Measurements from ENCODE around the gene CCL28.
"Not testable (repeated sequence)": the region's sequence is repeated elsewhere in the genome, so short reads cannot be mapped to it uniquely, and the experiment has no call there.

Gene CCL28

DNA sequence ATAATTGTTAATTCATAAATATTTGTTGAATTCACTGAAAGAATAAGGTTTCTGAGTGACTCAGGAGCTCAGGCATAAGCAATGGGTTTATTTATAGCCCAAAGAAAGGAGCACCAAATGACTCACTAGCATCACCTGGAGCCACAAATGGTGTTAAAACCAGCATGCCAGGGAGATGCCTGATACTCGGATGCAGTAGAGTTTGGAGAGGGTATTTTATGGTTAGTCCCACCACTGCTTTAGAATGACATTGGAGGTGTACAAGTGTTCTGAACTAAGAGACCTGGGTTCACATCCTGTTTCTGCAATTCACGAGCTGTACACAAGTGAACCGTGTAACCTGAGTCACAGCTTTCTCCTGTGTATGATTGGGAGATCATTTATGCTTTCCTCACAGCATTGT, 25.2 kb downstream of the CCL28 start:
- DNase-seq (ENCODE audit: low read depth) = no peak
- no peak overlapping the region for H3K4me3 ChIP-seq (ENCODE audit: low read length)
- TF ChIP-seq, protein P1, sequence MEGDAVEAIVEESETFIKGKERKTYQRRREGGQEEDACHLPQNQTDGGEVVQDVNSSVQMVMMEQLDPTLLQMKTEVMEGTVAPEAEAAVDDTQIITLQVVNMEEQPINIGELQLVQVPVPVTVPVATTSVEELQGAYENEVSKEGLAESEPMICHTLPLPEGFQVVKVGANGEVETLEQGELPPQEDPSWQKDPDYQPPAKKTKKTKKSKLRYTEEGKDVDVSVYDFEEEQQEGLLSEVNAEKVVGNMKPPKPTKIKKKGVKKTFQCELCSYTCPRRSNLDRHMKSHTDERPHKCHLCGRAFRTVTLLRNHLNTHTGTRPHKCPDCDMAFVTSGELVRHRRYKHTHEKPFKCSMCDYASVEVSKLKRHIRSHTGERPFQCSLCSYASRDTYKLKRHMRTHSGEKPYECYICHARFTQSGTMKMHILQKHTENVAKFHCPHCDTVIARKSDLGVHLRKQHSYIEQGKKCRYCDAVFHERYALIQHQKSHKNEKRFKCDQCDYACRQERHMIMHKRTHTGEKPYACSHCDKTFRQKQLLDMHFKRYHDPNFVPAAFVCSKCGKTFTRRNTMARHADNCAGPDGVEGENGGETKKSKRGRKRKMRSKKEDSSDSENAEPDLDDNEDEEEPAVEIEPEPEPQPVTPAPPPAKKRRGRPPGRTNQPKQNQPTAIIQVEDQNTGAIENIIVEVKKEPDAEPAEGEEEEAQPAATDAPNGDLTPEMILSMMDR (conservative IDR thresholded peaks at IDR 0.05; ENCODE audit: low read length) = no peak

- no peak overlapping the region for H3K4me3 ChIP-seq (ENCODE audit: low read length)
- TF ChIP-seq, protein P1 (conservative IDR thresholded peaks at IDR 0.05; ENCODE audit: low read length) = no peak
- DNase-seq (ENCODE audit: low read depth) = no peak
Observed at GRCh38 chr5:43376496-43377140, 35.6 kb downstream of the CCL28 start.

DNA sequence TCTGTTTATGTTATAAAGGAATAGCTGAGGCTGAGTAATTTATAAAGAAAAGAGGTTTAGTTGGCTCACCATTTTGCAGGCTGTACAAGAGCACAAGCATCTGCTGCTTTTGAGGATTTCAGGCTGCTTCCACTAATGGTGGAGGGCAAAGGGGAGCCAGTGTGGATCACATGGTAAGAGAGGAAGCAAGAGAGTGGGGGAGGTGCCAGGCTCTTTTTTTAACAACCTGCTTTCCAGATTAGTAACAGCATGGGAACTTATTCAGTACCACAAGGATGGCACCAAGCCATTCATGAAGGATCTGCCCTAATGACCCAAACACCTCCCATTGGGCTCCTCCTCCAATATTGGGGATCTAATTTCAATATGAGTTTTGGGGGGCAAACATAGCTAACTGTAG, 40.4 kb downstream of the CCL28 start:
- H3K4me3 ChIP-seq (ENCODE audit: low read length) = no peak overlapping the region
- DNase-seq (ENCODE audit: low read depth) = no peak
- TF ChIP-seq, protein P1 (conservative IDR thresholded peaks at IDR 0.05; ENCODE audit: low read length) = no peak

- H3K4me3 ChIP-seq (ENCODE audit: low read length) = no peak overlapping the region
- TF ChIP-seq, protein P1 (conservative IDR thresholded peaks at IDR 0.05; ENCODE audit: low read length) = no peak
- DNase-seq (ENCODE audit: low read depth) = no peak
Observed at GRCh38 chr5:43370352-43370751, 41.8 kb downstream of the CCL28 start.

- H3K4me3 ChIP-seq (ENCODE audit: low read length) = no peak overlapping the region
- TF ChIP-seq, protein P1 (conservative IDR thresholded peaks at IDR 0.05; ENCODE audit: low read length) = no peak
- no peak for DNase-seq (ENCODE audit: low read depth)
Observed at GRCh38 chr5:43369651-43370050, 42.5 kb downstream of the CCL28 start.

DNA sequence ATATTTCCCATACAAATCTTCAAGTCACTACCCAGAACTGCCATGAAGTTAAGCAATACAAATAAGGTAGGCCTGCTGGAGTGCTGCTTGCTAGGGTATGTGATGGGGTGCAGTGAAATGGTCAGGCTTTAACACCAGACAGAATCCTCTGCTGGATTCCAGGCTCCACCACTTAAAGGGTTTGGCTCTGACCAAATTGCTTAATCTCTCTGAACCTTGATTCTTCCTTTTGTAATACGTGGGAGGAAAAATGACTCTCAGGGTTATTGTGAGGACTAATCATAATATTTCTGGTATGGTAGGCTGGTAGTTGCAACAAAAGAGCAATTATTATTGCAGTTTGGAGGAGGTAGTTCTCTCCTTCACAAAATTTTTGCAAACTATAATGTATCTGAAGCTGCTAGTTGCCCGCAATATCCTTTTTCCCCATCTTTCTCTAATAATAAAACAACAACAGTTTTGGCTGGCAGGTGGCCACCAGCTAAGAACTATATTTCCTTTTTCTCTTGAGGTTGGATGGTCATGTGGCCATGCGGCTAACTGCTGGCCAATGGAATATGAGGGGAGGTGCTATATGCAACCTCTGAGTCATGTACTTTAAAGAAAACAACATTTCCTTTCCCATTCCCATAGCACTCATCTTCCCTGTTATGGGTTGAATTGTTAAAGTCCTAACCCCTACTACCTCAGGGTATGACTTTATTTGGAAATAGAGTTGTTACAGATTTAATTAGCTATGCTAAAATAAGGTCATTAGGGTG, 44.1 kb downstream of the CCL28 start:
- no peak for DNase-seq (ENCODE audit: low read depth)
- no peak overlapping the region for H3K4me3 ChIP-seq (ENCODE audit: low read length)
- TF ChIP-seq, protein P1 (conservative IDR thresholded peaks at IDR 0.05; ENCODE audit: low read length) = no peak

GRCh38 chr5:43367453-43367852, 44.7 kb downstream of the CCL28 start:
- H3K4me3 ChIP-seq (ENCODE audit: low read length) = no peak overlapping the region
- DNase-seq (ENCODE audit: low read depth) = no peak

GRCh38 chr5:43366680-43367246, 45.4 kb downstream of the CCL28 start:
- H3K4me3 ChIP-seq (ENCODE audit: low read length); DNase-seq (ENCODE audit: low read depth): not testable (repeated sequence)

More at GRCh38 chr5:43367453-43367852, 44.7 kb downstream of the CCL28 start:
- TF ChIP-seq, protein P1 (conservative IDR thresholded peaks at IDR 0.05; ENCODE audit: low read length) = no peak

DNA sequence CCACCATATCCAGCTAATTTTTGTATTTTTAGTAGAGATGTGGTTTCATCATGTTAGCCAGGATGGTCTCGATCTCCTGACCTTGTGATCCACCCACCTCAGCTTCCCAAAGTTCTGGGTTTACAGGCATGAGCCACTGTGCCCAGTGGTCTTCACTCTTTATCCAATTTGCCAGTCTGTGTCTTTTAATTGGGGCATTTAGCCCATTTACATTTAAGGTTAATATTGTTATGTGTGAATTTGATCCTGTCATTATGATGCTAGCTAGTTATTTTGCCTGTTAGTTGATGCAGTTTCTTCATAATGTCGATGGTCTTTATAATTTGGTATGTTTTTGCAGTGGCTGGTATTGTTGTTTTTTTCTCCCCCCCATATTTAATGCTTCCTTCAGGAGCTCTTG, 47.0 kb downstream of the CCL28 start:
- DNase-seq (ENCODE audit: low read depth); H3K4me3 ChIP-seq (ENCODE audit: low read length): not testable (repeated sequence)
